Thyroid gland (tissue), 4 donors: Measurements from ENCODE around the gene SAMD4A.

Source experiments
- POLR2A ChIP-seq, 2 donors: fragments of 450-650 bp; IDR thresholded peaks; one replicate each; pipeline ENCODE4 v1.6.1; 2017; ENCODE audit warnings: antibody characterized with exemption in 2 of 2, mild to moderate bottlenecking in 2 of 2, moderate library complexity in 1 of 2
- TF ChIP-seq, protein P1 (sequence below), 6 experiments: fragments of 200-600 bp in 3 of 6; fragments of 450-650 bp in 3 of 6; sonication (generic) in 3 of 6; IDR thresholded peaks; one replicate each; pipeline ENCODE4 v1.5.1; 2016 to 2019; ENCODE audit warnings: antibody characterized with exemption in 6 of 6, mild to moderate bottlenecking in 2 of 6, inconsistent platforms in 1 of 6, moderate library complexity in 1 of 6

GRCh38 chr14:54691525-54692283, 124.8 kb downstream of the SAMD4A start:
- TF ChIP-seq, protein P1, sequence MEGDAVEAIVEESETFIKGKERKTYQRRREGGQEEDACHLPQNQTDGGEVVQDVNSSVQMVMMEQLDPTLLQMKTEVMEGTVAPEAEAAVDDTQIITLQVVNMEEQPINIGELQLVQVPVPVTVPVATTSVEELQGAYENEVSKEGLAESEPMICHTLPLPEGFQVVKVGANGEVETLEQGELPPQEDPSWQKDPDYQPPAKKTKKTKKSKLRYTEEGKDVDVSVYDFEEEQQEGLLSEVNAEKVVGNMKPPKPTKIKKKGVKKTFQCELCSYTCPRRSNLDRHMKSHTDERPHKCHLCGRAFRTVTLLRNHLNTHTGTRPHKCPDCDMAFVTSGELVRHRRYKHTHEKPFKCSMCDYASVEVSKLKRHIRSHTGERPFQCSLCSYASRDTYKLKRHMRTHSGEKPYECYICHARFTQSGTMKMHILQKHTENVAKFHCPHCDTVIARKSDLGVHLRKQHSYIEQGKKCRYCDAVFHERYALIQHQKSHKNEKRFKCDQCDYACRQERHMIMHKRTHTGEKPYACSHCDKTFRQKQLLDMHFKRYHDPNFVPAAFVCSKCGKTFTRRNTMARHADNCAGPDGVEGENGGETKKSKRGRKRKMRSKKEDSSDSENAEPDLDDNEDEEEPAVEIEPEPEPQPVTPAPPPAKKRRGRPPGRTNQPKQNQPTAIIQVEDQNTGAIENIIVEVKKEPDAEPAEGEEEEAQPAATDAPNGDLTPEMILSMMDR (IDR thresholded peaks at IDR 0.05): peak; percentile 62 to 90 (median 84)
- no peak for TF ChIP-seq POLR2A (IDR thresholded peaks at IDR 0.05)
